Activated CD4-positive, alpha-beta T cell treated with anti-CD3 and anti-CD28 coated beads, Interleukin-2, amount 50 U/mL, for 16 hours (primary cell): ENCODE results near the gene UNC79.
"Not testable (repeated sequence)": the region's sequence is repeated elsewhere in the genome, so short reads cannot be mapped to it uniquely, and the experiment has no call there.

Experiments used
- DNase-seq: peaks from one replicate; pipeline ENCODE4 v3.0.0-alpha.2; 2020

Gene UNC79

DNA sequence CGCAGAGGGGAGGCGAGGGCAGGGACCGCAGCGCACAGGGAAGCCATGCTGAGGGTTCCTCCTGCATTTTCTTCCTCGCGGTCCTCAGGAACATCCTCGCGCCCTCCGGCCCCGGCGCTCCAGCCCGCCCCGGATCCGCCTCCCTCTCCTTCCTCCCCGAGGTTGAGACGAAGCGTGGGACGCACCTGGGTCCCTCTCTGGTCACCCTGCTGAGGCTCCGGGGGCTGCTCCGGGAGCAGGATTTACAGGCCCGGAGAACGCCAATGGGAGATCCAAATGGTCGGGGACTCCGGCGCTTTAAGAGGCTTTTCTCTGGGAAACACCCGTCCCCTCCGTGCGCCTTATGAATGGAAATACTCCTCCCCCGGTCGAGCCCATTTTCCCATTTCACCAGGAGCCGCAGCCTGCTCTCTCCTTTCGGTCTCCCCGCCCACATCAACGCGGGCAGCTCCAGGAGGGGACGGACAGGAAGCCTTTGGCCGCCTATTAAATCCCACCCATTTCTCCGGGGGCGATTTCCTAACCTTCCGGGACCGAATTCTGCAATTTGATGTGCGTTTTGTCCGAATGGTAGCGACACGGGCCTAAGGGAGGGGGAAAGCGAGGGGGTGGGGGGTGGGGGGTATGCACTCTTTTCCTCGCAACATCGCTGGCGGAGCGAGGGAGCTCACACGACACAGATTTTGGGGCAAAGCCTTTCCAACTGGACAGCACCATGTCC, at the start of gene UNC79:
Gene UNC79, plus strand, starts transcription at position 625 of the 721 bp plus-strand sequence. Its CDS starts 91 bp downstream, at position 716.
- DNase-seq, result no peak

DNA sequence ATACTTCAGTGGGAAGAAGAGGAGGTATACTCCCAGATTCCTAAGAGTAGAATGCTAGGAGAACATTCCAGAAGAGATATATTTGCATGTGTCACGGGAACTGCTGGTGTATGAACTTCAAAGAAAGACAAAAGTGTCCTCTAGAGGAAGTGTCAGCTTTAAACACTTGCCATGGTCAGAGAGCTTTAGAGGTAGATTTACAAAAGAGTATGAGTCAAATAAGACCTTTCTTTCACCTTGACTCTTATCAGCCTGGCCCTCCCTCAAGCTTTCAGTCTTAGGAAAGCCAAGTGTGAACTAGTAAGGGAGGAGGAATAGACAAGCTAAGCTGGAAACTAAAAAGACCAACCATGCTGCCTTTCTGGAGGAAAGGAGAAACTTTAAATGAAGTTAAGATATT, 49.1 kb upstream of the UNC79 start:
- DNase-seq, result no peak

DNA sequence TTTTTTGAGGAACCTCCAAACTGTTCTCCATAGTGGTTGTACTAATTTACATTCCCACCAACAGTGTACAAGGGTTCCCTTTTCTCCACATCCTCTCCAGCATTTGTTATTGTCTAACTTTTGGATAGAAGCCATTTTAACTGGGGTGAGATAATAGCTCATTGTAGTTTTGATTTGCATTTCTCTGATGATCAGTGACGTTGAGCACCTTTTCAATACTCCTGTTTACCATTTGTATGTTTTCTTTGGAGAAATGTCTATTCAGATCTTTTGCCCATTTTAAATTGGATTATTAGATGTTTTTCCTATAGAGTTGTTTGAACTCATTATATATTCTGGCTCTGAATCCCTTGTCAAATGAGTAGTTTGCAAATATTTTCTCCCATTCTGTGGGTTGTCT, 46.5 kb upstream of the UNC79 start:
- not testable (repeated sequence) for DNase-seq

DNA sequence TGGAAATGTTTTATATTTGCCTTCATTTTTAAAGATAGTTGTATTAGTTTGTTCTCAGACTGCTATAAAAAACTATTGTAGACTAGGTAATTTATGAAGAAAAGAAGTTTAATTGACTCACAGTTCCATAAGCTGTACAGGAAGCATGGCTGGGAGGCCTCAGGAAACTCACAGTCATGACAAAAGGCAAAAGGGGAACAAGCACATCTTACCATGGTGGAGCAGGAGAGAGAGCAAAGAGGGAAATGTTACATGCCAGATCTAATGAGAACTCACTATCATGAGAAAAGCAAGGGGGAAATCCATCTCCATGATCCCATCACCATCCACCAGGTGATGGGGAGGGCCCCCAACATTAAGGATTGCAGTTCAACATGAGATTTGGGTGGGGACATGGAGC, 35.5 kb upstream of the UNC79 start:
- DNase-seq, result no peak

DNA sequence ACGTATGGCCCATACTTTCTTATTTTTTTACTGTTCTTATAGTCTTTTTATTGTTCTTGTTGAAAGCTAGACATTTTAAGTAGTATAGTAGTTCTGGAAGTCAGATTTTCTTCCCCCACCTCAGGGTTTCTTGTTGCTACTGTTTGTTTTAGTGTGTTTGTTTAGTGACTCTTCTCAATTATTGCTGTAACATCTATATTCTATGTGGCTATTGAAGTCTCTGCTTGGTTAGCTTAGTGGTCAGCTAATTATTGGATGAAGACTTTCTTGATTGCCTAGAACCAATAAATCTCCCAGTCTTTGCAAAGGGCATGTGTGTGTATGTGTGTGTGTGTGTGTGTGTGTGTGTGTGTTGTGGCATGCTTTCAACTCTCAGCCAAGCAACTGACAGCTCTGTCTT, 34.3 kb upstream of the UNC79 start:
- DNase-seq, result no peak

DNA sequence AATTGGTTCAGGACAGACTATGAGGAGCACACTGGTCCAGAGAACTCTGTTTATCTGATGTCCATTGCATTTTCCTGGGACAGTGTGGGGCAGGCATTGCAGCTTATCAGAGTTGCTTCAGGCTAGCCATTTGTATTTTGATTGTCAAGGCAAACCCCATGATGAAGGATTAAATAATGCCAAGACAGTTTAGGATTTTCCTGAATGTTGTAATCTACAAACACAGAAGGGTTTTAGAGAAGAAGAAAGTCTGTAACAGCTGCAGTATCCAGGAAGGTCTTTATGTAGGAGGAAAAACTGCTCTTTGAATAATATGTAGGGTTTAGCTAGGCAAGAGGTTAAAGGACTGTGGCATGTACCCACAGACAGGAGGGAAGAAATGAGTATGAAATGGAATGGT, 32.2 kb upstream of the UNC79 start:
- no peak for DNase-seq

DNA sequence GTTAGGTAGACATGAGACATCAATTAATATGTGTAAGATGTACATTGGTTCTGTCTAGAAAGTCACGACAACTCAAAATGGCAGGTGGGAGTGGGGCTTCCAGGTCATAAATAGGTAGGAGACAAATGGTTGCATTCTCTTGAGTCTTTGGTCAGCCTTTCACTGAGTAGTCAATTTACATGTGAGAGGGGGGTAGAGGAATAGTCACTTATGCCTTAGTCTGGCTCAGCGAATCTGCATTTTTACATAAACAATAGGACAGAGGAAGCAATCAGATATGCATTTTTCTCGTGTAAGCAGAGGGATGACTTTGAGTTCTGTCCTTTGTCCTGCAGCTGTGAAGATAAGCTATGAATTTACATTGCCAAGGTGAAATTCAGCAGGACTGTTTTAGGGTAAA, 27.8 kb upstream of the UNC79 start:
- DNase-seq, result no peak

DNA sequence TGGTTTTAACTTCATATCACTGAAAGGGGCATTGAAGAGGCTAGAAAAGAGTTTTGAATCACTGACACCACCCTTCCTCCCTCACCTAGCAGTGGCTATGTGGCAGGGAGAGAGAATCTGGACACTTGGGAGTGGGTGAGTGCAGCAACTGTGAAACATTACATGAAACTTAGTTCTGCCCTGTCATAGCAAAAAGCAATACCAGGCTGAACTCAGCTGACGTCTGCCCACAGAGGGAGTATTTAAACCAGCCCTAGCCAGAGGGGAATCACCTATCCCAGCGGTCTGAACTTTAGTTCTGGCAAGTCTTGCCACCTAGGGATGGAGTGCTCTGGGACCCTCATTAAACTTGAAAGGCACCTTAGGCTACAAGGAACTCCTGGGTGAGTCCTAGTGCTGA, 20.7 kb upstream of the UNC79 start:
- no peak for DNase-seq

DNA sequence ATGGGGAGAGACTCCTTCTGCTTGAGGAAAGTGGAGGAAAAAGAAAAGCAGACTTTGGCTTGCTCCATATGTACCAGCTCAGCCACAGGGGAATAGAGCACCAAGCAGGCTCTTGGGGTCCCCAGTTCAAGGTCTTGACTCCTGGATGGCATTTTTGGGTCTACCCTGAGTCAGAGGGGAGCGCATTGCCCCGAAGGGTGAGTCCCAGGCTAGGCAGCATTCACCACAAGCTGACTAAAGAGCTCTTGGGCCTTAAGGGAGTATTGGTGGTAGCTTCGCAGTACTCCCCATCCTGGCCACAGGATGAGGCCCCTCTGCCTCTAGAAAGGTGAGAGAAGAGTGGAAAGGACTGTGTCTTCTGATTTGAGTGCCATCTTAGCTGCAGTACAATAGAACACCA, 19.8 kb upstream of the UNC79 start:
- no peak for DNase-seq

DNA sequence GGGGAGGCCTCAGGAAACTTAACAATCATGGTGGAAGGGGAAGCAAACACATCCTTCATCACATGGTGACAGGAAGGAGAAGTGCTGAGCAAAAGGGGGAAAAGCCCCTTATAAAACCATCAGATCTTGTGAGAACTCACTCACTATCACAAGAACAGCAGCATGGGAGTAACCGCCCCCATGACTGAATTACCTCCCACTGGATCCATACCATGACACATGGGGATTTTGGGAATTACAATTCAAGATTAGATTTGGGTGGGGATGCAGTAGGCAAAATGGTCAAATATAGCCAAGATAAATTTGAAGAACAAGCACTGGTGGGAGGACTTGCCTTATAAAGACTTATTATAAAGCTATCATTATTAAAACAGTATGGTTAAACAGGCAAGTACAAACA, 5.6 kb upstream of the UNC79 start:
- DNase-seq, result not testable (repeated sequence)

DNA sequence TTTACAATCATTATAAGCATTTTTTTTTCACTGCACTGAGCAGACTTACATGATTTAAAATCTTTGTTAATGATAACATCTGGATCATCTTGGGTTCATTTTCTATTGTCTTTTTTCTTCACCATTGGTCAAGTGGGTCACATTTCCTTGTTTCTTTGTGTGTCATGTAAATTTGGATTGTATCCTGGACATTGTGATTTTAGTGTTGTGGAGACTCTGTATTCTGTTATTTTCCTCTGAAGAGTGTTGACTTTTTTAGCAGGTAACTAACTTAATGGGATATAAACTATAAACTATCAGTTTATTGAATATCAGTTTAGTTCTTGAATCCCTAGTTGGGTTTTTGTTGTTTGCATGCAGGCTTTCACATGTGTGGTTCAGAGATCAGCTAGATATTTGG, 4.0 kb upstream of the UNC79 start:
- no peak for DNase-seq

DNA sequence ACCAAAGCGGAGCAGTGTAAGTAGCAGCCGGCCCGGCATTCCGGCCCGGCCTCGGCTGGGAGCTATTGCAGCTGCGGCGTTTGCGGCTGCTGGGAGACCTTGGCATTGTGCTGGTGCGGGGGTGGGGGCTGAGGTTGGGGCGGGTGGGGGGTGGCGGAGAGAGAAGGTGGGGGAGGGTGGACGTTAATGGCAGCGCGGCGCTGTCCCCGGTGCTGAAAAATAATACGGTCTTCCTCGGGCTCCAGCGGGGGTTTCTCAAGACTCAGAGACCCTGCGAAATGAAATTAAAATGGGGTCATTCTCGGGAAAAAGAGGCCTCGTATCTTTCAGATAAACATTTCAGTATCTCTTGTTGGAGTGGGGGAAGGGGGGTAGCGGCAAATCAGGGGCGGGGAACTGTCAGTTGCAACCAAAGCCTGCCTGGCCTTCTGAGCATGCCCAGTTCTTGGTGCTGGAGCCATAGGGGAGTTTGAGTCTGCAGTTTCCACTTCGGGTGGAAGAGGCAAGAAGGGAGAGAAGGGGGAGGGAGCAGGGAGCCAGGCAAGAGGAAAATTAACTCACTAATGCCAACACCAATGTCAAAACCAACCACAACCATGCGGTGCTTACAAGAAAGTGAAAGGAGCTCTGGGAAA, 414 bp downstream of the UNC79 start:
- DNase-seq, result no peak

DNA sequence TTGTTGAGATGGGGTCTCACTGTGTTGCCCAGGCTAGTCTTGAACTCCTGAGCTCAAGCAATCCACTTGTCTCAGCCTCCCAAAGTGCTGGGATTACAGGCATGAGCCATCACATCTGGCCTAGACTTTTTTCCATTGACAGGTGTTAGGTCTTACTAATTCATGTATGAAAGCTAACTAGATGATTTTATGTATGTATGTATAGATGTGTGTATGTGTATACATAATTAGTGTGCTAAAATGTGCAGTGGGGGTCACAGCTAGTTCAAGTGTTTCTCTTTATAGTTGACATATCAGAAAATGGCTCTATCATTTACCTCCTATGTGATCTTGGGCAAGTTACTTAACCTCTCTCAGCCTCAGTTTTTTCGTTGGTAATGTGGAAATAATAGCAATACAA, 23.5 kb downstream of the UNC79 start:
- DNase-seq, result no peak

DNA sequence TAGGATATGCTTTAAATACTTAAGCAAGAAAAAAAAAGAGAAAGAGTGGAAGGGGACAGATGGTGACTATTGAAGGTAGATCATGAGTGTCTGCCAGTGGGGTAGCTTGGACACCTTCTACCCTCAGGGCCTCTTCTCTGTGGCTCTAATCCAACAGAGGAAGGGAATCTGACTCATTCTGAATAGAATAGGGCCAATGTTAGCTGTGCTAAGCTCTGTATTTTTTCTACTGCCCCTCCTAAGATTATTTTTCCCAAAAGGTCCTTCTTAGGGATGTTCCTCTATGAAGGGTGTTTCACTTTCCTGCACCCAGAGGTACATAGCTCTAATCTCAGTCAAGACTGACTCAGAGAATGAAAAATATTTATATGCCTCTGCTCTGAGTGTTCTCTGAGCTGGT, 25.6 kb downstream of the UNC79 start:
- DNase-seq, result no peak

DNA sequence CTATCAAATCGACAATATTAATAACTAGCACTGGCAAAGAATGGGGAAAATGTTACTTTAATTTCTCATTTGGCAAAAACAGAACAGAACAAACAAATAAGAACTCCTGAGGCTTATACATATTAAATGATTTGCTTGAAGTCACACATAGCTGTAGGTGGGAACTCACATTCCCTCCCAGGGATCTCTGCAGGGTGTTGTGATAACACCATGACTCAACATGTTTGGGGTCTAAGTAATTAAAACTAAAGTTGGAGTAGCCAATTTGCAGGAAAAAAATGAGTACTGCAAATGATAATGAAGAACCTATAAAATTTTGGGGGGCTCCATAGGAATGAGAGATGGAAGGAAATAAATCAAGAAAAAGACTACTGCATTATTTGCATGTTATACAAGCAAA, 27.5 kb downstream of the UNC79 start:
- DNase-seq, result no peak

DNA sequence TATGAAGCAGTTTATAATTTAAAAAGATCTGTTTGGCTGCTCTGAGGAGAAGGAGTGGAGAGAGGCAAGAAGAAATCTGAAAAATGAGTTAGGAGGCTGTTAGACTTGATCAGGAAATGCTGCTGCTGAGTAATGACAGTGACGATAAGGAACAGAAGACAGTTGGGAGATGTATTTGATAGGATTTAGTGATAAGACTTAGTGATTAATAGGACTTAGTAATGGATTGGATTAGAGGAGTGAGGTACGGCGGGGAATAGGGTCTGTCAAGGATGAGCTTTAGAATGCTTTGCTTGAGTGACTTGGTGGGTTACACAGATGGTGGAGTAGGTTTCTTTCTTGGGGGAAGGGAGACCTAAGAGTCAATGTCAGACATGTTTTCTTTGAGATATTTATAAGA, 31.7 kb downstream of the UNC79 start:
- no peak for DNase-seq

DNA sequence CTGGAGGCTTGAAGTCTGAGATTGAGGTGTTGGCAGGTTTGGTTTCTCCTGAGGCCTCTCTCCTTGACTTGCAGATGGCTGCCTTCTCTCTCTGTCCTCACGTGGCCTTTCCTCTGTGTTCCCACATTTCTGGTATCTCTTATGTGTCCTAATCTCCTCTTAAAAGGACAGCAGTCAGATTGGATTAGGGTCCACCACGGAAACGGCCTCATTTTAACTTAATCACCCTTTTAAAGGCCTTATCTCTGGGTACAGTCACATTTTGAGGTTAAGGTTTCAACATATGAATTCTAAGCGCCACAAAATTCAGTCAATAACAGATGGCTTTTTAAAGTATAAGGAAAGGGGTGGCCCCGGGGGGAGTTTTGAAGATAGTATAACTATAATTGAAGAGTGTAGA, 33.5 kb downstream of the UNC79 start:
- DNase-seq, result no peak

DNA sequence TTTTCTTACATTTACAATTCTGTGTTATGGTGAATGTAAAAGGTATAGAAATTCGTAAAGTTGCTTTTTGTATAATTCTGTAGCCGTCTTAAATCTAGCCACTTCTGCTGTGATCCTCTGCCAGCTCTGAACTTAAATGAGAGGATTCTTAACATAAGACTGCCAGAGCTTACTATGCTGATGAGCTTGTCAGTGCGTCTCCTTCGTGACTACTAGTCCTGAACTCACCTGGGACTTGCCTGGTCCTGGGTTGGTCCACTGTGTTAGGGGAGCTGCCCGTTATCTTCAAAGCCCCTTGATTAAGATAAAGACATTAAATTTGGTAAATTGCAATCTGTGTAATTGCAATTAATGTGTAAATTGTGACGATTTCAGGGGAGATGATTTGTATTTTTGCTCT, 44.7 kb downstream of the UNC79 start:
- no peak for DNase-seq

DNA sequence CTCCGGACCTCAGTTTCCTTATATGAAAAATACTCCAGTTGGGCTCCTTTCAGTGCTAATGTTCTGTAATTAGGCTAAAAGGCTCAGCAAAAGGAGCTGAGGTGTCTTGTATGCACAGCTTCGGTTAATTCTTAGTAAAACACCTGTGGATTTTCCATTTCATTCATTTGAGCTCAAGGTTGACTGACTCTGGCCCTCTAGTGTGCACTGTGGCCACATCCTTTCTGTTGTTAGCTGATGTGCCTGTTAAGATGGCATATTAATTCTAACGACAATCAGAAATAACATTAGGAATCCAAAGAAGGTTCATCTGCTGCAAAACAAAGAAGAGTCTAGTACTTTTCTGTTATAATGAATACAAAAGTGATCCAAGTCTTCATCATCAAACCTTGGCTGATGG, 45.6 kb downstream of the UNC79 start:
- no peak for DNase-seq

DNA sequence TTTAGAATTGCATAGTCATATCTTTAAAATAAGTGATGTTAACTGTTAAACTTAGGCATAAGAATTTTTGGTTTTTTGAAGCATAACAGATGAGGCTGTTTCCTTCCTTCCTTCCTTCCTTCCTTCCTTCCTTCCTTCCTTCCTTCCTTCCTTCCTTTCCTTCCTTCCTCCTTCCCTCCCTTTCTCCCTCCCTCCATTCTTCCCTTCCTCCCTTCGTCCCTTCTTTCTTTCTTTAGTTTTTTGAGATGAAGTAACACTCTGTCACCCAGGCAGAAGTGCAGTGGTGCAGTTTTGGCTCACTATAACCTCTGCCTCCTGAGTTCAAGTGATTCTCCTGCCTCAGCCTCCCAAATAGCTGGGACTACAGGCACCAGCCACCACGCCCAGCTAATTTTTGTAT, 48.3 kb downstream of the UNC79 start:
- DNase-seq, result not testable (repeated sequence)

DNA sequence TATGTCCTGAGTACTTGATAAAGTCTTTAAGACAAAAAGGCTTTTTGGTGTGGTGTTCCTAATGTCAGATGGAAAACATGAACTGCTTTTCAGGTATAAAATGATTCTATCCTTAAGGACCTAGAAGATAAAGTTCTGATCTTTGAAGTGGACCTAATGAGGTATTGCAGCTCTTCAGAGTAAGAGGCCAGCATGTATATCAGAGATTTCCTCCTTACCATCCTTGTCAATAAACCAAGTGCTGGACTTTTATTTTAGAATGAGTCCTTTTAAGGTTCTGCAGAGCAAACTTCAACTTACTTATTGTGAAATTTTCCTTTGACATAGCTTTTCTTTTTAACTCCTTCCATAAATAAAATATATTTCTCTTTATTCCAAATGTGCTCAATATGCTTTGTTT, 50.1 kb downstream of the UNC79 start:
- no peak for DNase-seq

DNA sequence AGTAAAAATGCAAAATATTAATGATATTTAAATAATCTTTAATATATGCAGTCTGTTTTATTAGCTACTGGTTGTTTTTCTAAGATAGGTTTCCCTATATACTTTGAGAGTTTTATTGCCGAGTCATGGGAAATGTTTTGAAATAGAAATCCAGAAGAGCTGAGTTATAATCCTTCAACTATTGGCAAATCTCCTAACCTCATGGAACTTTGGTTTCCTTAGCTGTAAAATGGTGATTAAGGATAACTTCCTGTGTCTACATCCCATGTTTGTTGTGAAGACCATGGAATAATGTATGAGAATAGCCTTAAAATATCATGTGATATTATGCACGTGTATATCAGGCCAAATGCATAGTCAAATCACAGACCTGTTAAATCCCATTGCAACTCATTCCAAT, 51.0 kb downstream of the UNC79 start:
- no peak for DNase-seq

DNA sequence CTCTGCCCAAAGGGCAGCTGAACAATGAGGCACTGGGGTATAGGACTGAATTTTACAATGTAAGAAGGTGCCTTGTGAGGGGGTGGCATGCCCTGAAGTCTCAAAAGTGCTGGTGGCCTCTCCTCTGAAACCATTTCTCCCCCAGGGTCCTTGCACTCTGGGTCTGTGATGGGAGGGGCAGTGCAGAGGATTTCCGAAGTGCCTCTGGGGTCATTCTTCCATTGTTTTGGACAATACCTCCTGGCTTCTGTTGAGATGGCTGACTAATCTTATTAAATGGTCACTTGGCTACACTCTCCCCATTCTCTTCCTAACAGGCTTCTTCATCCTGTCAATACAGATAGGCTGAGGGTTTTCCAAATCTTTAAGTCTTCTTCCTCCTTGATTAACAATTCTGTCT, 59.3 kb downstream of the UNC79 start:
- DNase-seq, result no peak

DNA sequence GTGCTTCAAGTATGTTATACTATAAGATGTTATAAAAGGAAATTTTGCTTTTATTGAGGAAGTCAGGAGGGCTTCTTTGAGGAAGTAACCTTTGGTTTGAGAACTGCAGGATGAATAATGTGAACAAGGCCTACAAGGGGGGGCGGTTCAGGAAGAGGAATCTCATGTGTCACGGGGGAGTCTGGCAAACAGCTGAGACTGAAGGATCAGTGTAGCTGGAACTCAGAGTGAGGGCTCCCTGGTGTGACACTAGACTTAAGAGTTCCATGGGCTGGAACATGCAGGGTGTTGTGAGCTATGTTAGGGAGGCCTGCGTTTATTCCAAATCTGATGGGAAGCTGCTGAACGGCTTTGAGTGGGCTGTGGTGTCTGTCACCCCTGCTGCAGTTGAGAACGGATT, 62.3 kb downstream of the UNC79 start:
- DNase-seq, result no peak

DNA sequence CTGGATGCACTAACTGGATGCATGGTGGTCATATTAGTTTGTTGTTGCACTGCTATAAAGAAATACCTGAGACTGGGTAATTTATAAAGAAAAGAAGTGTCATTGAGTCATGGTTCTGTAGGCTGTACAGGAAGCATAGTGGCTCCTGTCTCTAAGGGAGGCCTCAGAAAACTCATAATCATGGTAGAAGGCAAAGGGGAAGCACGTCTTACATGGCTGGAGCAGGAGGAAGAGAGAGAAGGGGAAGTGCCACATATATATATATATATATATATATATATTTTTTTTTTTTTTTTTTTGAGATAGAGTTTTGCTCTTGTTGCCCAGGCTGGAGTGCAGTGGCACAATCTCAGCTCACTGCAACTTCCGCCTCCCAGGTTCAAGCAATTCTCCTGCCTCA, 62.9 kb downstream of the UNC79 start:
- DNase-seq, result not testable (repeated sequence)
